Measurements from ENCODE around the gene OR8H2. TPM values are rescaled to one million over a fixed set of nuclear protein-coding genes. Genes with fewer than 3 reads are reported as not detected.

OR8H2 gene
- total and polyA plus RNA-seq, 10 of the 15 experiments (the other 5 are each of a cell fraction or from before 2014, with no cell fraction given): not detected

DNA sequence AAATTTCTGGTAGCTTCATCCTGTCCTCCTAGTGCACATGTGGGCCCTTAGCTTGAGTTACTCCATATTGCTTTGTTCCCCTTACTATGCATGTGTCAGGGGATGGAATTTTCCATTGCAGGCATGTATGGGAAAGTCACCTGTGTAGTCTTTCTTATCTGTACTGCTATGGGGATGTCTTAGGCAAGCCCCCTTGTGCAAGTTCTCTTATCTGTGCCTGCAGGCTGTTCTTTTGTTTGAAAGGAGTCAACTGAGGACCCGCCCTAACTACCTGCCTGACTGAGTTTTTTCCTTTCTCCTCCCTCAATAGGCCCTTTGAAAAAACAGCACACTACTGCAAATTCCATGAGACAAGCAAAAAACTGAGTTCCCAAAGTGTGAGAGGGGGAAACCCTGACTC is 47.9 kb downstream of the OR8H2 start:
- ChIA-PET POLR2A (no interaction called here), RAD21 (ENCODE audit: unreplicated experiment) (no interaction called here), CTCF (interaction anchor here (0.6 kb wide), 1 partner anchor 19 kb away, joined by 3 read pairs; no protein-coding TSS in a partner anchor), SMC1A (ENCODE audit: uncharacterized antibody, unreplicated experiment) (no interaction called here)
- no peak for FAIRE-seq
- Histone ChIP-seq H3K9ac (ENCODE audit: control insufficient read depth, insufficient read depth, low read length) (no peak overlapping the region), H4K20me1 (ENCODE audit: control insufficient read depth, insufficient read depth) (no peaks in the 10 kb centered on the region), H3K27me3 (replicated peaks in 1 of 2; ENCODE audit: control insufficient read depth in 2 of 2, insufficient read depth in 2 of 2, low read length in 1 of 2) (no peaks in the 10 kb centered on the region), H3K27ac (ENCODE audit: control insufficient read depth, insufficient read depth) (no peak overlapping the region), H3K4me2 (ENCODE audit: control insufficient read depth, insufficient read depth) (no peak overlapping the region), H3K36me3 (ENCODE audit: control insufficient read depth in 2 of 2, insufficient read depth in 2 of 2, low read length in 1 of 2) (no peaks in the 10 kb centered on the region), H3K4me1 (ENCODE audit: control insufficient read depth, insufficient read depth, low read length) (no peaks in the 10 kb centered on the region), H3K79me2 (ENCODE audit: control insufficient read depth, insufficient read depth, low read length) (no peaks in the 10 kb centered on the region), H2AFZ (ENCODE audit: control insufficient read depth, low read depth, low read length) (no peak overlapping the region), H3K4me3 (no peak overlapping the region), H3K9me3 (replicated peaks; ENCODE audit: control insufficient read depth, insufficient read depth, low read length) (no peaks in the 10 kb centered on the region)
- in situ Hi-C loops (cut with MboI) (no loop called here), intact Hi-C loops (cut with micrococcal nuclease; ENCODE audit: unreplicated experiment) (no loop called here)
- no peak for TF ChIP-seq EED (IDR thresholded peaks at IDR 0.05; ENCODE audit: low read depth)
- no peak for TF ChIP-seq CHD2 (IDR thresholded peaks at IDR 0.05; ENCODE audit: borderline replicate concordance, low read depth, low read length)
- TF ChIP-seq CBX3 (IDR thresholded peaks at IDR 0.05; ENCODE audit: borderline replicate concordance, low read depth): no peak
- no peak for TF ChIP-seq PAX5 (IDR thresholded peaks at IDR 0.05; ENCODE audit: borderline replicate concordance, low read depth, low read length)
- no peak for TF ChIP-seq HCFC1 (IDR thresholded peaks at IDR 0.05; ENCODE audit: low read length)
- TF ChIP-seq YBX1 (IDR thresholded peaks at IDR 0.05): no peak
- TF ChIP-seq ETV6 (conservative IDR thresholded peaks at IDR 0.05 in 1 of 2, IDR thresholded peaks at IDR 0.05 in 1 of 2; ENCODE audit: borderline replicate concordance in 1 of 2, low read depth in 1 of 2): no peak
- TF ChIP-seq YY1 (IDR thresholded peaks at IDR 0.05; ENCODE audit: low read depth, low read length): no peak
- TF ChIP-seq CBX5 (IDR thresholded peaks at IDR 0.05; ENCODE audit: low read depth): no peak
- TF ChIP-seq MTA3 (IDR thresholded peaks at IDR 0.05; ENCODE audit: borderline replicate concordance, low read length): no peak
- TF ChIP-seq, protein P1, sequence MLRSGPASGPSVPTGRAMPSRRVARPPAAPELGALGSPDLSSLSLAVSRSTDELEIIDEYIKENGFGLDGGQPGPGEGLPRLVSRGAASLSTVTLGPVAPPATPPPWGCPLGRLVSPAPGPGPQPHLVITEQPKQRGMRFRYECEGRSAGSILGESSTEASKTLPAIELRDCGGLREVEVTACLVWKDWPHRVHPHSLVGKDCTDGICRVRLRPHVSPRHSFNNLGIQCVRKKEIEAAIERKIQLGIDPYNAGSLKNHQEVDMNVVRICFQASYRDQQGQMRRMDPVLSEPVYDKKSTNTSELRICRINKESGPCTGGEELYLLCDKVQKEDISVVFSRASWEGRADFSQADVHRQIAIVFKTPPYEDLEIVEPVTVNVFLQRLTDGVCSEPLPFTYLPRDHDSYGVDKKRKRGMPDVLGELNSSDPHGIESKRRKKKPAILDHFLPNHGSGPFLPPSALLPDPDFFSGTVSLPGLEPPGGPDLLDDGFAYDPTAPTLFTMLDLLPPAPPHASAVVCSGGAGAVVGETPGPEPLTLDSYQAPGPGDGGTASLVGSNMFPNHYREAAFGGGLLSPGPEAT (IDR thresholded peaks at IDR 0.05; ENCODE audit: low read depth): no peak
- no peak for TF ChIP-seq TCF3 (IDR thresholded peaks at IDR 0.05; ENCODE audit: borderline replicate concordance, insufficient read depth, low read depth, low read length)
- TF ChIP-seq RFX5 (IDR thresholded peaks at IDR 0.05; ENCODE audit: low read depth, low read length): no peak
- TF ChIP-seq RELA (IDR thresholded peaks at IDR 0.05; ENCODE audit: borderline replicate concordance, partially characterized antibody): no peak
- TF ChIP-seq, protein P2, sequence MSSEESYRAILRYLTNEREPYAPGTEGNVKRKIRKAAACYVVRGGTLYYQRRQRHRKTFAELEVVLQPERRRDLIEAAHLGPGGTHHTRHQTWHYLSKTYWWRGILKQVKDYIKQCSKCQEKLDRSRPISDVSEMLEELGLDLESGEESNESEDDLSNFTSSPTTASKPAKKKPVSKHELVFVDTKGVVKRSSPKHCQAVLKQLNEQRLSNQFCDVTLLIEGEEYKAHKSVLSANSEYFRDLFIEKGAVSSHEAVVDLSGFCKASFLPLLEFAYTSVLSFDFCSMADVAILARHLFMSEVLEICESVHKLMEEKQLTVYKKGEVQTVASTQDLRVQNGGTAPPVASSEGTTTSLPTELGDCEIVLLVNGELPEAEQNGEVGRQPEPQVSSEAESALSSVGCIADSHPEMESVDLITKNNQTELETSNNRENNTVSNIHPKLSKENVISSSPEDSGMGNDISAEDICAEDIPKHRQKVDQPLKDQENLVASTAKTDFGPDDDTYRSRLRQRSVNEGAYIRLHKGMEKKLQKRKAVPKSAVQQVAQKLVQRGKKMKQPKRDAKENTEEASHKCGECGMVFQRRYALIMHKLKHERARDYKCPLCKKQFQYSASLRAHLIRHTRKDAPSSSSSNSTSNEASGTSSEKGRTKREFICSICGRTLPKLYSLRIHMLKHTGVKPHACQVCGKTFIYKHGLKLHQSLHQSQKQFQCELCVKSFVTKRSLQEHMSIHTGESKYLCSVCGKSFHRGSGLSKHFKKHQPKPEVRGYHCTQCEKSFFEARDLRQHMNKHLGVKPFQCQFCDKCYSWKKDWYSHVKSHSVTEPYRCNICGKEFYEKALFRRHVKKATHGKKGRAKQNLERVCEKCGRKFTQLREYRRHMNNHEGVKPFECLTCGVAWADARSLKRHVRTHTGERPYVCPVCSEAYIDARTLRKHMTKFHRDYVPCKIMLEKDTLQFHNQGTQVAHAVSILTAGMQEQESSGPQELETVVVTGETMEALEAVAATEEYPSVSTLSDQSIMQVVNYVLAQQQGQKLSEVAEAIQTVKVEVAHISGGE (CRISPR knock-in tag; IDR thresholded peaks at IDR 0.05): no peak
- TF ChIP-seq POU2F2 (IDR thresholded peaks at IDR 0.05; ENCODE audit: borderline replicate concordance, low read depth, low read length): no peak
- TF ChIP-seq KDM1A (IDR thresholded peaks at IDR 0.05; ENCODE audit: borderline replicate concordance): no peak
- TF ChIP-seq MYB (IDR thresholded peaks at IDR 0.05; ENCODE audit: borderline replicate concordance, low read depth, low read length): no peak
- no peak for TF ChIP-seq ZBED1 (IDR thresholded peaks at IDR 0.05; ENCODE audit: borderline replicate concordance)
- no peak for ATAC-seq
- no TSS peak for BruUV-seq (replicated peaks)
- DNase-seq (ENCODE audit: low read depth, low spot score): no peak
- 0% methylated on average over 1 of the region's 1 CpG for WGBS (ENCODE audit: insufficient coverage, insufficient replicate concordance, low lambda C conversion rate, missing lambda C conversion rate)
